Anterior cingulate cortex (tissue), 58 donors: ENCODE results near the gene PSTPIP2.

Source experiments
- DNase-seq, 58 donors: peaks; one replicate each; lab custom pipeline; 2025; lab: John Stamatoyannopoulos, UW

PSTPIP2 gene

GRCh38 chr18:46040033-46040746, 31.9 kb downstream of the PSTPIP2 start:
- DNase-seq, result no peak

DNA sequence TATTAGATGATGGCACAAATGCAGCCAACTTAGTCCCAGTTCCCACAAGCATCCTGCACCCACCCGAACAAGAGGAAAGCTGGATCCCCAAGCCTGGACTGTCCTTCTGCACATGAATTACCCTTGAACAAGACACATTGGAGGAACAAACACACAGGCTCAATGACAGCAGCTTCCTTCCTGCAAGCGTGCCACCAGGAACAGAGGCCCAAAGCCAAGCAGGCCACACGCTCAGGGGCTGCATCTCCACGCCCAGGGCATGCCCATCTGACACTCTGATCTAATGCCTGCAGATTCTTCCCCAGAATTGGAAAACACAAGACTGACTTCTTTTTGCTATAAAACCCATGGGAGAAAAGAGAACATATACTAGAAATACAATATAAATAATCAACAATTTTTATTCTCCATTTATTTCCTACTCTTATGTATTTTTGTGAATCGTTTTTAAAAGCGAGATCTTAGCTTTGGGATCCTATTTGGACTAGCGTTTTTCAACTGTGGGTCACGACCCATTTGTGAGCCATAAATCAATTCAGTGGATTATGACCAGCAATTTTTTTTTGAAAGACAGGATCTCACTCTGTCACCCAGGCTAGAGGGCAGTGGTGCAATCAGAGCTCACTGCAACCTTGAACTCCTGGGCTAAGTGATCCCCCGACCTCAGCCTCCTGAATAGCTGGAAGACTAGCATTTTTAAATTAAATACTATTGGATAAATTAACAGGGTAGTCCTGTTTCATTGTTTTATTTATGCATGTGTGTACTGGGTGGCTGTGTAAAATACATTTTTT, 34.4 kb downstream of the PSTPIP2 start:
- DNase-seq, result peak in 1 of 58 donors; percentile 4

- no peak for DNase-seq
These were observed 36.1 kb downstream of the PSTPIP2 start for GRCh38 chr18:46035696-46036680.

- no peak for DNase-seq
These were observed 37.8 kb downstream of the PSTPIP2 start for GRCh38 chr18:46034230-46034629.

GRCh38 chr18:46031741-46032140, 40.3 kb downstream of the PSTPIP2 start:
- DNase-seq, result no peak

DNA sequence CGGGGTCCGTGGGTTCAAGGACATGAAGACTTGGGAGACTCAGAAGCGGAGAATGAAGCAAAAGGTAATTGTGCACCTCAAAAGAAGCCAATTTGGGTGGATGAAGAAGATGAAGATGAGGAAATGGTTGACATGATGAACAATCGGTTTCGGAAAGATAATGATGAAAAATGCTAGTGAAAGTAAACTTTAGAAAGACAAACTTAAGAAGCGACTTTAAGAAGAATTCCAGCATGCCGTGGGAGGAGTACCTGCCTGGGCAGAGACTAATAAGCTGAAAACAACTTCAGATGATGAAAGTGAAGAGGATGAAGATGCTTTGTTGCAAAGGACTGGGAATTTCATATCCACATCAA, 43.5 kb downstream of the PSTPIP2 start:
- no peak for DNase-seq

GRCh38 chr18:46019936-46020335, 52.1 kb downstream of the PSTPIP2 start:
- DNase-seq, result no peak

DNA sequence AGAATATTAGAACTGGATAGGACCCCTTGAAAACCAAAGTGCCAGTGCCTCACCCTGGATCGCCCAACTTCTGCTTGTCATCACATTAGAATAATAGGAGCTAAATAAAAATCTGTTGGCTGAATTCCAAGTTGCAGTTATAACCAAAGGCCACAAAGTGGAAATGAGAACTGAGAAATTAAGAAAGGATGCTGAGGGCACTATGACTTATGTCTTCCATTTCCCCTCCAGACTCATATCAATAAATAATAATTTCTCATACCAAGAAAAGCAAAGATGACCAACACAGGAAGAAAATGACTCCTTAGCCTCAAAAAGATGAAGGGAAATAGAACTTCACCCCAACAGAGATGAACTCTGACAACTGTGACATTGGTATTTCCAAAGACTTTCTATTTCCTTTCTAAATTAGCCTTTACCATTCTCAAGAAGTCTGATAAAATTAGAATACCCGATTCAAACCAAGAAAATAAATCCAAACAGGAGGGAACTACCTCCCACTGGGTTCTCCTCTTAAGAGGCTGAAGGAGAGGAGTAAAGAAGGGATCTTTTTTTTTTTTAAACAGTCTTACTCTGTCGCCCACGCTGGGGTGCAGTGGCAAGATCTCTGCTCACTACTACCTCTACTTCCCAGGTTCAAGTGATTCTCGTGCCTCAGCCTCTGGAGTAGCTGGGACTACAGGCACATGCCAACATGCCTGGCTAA, 58.4 kb downstream of the PSTPIP2 start:
- no peak for DNase-seq

- DNase-seq, result peak in 1 of 58 donors; percentile 0
These were observed 61.4 kb downstream of the PSTPIP2 start for GRCh38 chr18:46010676-46011075.

GRCh38 chr18:46010050-46010449, 62.0 kb downstream of the PSTPIP2 start:
- no peak for DNase-seq

- DNase-seq, result no peak
These were observed 62.8 kb downstream of the PSTPIP2 start for GRCh38 chr18:46009125-46009840.

DNA sequence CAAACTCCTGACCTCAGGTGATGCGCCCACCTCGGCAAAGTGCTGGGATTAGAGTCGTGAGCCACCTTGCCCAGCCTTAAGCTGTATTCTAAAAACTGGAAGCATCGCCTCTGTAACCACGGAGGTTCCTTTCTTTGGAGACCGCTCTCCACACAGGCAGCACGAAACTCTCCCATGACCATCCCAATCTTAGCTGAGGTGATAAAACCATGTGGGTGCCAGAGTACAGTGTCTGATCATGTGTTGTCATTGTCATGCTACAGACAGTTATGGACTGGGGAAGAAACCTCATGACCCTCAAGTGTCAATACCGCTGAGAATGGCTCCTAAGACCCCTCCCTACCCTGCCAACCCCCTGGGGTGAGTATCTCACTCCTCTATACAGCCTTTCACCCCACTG, 63.5 kb downstream of the PSTPIP2 start:
- no peak for DNase-seq

DNA sequence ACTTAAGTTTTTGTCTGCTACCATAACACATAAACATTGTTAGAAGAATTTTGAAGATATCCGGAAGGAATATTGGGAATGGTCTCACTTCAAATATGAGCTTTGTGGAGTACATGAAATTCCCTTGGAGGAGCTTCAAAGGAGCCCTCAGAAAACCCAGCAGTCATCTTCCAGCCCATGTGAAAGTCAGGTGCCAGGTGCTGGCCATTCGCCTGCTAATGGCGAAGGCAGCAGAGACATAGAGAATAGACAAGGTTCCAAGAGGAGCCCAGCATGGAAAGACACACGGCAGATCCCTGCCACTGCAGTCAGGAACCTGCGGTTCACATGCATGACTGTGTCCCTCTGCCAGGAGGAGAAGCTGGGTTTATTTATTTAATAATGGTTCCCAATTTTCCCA, 64.9 kb downstream of the PSTPIP2 start:
- DNase-seq, result no peak

- DNase-seq, result no peak
These were observed 69.1 kb downstream of the PSTPIP2 start for GRCh38 chr18:46002934-46003333.

DNA sequence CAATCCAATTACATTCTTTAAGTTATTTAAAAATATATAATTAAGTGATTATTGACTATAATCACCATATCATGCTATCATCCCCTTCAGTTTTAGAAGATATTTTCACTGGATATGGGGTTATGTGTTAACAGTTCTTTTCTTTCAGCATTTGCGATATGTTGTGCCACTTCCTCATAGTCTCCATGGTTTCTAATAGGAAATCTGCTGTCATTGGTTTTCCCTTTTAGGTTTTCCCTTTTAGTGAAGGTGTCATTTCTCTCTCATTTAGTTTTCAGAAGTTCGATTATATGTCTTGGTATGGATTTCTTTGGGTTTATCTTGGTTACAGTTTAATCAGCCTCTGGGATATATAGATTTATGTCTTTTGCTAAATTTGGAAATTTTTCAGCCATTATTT, 70.2 kb downstream of the PSTPIP2 start:
- DNase-seq, result no peak

DNA sequence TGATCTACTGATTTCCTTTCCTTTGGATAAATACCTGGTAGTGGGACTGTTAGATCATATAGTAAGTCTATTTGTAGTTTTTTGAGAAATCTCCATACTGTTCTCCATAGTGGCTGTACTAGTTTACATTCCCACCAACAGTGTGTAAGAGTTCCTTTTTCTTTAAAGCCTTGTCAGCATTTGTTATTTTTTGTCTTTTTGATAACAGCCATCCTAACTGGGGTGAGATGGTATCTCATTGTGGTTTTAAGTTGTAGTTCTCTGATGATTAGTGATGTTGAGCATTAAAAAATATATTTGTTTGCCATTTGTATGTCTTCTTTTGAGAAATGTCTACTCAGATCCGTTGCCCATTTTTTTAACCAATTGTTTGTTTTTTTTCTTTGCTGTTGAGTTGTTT, 71.0 kb downstream of the PSTPIP2 start:
- DNase-seq, result no peak

GRCh38 chr18:45999536-45999935, 72.5 kb downstream of the PSTPIP2 start:
- DNase-seq, result no peak

DNA sequence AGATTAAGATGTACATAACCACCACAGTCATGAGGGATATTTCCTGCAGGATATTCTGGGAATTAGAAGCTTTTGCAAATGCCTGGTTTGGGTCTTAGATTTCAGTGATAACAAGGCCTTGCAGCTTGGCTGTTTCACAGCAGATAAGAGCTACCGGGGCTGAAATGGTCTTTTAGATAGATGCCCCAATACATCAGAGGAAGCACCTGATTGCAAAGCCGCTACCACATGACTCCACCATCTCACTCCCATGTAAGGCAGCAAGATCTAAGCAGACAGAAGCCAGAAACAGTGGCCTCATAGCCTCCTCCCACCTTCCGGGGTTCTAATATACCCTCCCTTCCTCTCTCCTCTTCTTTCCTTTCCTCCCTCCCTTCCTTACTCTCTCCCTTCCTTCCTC, 73.8 kb downstream of the PSTPIP2 start:
- DNase-seq, result no peak

DNA sequence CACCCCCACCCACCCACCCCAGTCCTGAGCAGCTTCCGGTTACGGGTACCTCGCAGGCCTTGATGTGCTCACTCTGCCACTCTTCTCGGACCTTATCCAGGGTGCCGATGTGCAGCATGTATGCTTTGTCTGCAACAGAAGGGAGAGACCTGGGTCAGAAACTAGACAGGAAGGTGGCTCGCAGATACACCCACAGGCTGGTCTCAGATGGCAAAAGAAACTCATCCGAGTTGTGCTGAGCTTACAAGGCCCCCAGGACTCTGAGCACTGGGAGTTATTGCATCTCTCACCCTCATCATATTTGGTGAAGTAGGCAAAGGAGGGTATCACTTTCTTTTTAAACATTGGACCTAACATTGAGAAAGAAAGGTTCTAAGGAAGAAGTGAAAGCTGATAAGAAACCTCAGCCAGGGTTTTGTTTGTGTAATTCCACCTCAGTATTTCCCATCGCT, 74.3 kb downstream of the PSTPIP2 start:
- no peak for DNase-seq

- DNase-seq, result no peak
These were observed 76.6 kb downstream of the PSTPIP2 start for GRCh38 chr18:45995461-45995860.
